HG03064 (cell line): ENCODE measurements around the gene IBA57.

Experiments used
- ATAC-seq: cut with Tn5 transposase; IDR thresholded peaks from one replicate; pipeline ENCODE4 v1.9.1; 2021; ENCODE audit warnings: low read depth; ENCODE audit not compliant: unreplicated experiment

IBA57 gene

GRCh38 chr1:228165372-228166169, at the start of gene IBA57:
Gene IBA57, plus strand, starts transcription at chr1:228165804. Its CDS starts 13 bp downstream, at chr1:228165817.
- peak; percentile 82 for ATAC-seq

- no peak for ATAC-seq
These were observed 48.3 kb upstream of the IBA57 start for GRCh38 chr1:228117335-228117734.

GRCh38 chr1:228118040-228118439, 47.6 kb upstream of the IBA57 start:
- no peak for ATAC-seq

- ATAC-seq: no peak
These were observed 45.3 kb upstream of the IBA57 start for GRCh38 chr1:228120351-228120750.

DNA sequence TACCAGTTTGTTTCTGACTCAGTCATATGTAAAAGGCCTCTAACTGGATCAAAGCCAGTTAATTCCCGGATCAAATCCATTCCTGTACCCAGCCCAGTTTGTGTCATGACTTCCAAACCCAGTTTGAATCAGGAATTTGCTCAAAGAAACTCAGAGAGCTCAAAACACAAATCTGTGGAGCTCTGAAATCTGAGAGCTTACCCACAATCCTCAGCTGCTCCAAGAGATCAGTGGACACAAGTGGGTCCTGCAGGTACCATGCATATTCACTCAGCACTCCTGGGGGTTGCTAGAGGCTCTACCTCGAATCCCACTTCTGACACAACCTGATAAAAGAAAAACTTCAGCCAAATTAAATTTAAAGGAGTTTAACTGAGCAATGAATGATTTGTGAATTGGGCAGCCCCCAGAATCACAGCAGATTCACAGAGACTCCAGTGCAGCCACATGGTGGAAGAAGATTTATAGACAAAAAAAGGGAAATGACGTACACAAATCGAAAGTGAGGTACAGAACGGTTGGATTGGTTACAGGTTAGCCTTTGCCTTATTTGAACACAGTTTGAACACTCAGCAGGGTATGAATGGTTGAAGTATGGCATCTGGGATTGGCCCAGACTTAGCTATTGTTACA, 44.6 kb upstream of the IBA57 start:
- ATAC-seq: no peak

GRCh38 chr1:228122921-228123441, 42.6 kb upstream of the IBA57 start:
- no peak for ATAC-seq

DNA sequence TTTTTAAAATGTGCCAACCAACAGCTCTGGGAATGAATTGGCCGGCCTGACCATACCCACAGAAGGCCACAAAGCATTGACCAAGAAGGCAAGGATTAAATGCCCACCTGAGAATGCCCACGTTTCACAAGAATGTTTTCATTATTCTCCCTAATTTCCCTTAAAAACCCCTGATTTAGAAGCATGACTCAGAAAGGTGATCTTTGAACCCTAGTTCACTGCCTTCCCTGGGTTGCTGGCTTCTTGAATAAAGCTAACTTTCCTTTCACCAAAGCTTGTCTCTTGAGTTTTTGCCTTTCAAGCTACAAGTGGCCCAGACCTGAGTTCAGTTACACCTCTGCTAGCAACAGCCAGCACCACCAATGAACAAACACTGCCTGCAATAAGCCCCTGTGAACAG, 42.1 kb upstream of the IBA57 start:
- ATAC-seq: no peak

DNA sequence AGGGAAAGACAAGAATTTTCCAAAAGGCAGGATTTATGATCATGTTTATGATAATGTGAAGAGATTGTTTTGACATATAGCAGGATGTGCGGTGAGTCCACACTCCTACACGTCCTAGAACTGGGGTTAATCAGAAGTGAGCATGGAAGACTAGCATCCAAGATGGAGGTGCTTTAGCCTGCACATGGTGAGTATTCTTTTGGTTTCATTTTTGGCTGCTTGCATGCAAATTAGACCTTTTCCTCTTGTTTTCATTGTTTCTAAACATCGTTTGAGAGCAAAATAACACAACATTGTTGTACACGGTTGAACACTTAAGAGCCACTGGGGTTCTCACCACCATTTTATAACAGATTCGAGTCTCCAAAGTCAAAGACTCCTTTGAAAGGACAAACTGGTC, 40.4 kb upstream of the IBA57 start:
- no peak for ATAC-seq

DNA sequence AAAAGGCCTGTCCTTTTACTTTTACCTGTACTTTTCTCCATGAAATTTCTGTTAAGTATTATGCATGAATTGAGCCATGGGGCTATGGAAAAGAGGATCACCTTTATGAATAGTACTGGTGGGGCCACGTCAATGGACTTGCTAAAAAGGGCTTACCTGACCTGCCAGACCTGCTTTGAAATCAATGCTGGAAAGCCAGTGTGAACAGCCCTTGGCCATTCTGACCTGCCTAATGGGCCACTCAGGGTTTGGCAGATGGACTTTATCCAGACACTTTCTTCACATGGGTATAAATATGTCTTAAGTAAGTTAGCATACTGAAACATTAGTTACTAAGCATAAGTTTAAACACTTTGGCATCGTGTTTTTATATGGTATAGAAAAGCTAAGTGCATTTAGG, 33.8 kb upstream of the IBA57 start:
- no peak for ATAC-seq

GRCh38 chr1:228134591-228134990, 31.0 kb upstream of the IBA57 start:
- no peak for ATAC-seq

DNA sequence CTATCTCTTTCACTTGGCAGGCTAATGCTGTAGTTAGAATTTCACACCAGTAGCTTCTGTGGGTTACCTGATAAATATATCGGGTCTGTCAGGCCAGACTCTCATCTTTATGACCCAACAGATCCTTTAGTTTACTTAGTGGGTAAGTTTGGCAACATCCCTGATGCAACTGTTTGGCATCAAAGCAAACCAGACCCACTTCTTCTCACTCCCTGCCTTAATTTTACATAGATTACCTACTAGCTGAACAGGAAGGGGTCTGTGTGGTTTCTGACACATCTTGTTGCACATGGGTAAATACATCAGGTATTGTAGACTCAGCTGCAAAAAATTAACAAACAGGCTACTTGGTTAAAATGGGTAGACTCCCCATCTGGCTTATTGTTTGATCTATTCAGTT, 28.7 kb upstream of the IBA57 start:
- ATAC-seq: no peak

DNA sequence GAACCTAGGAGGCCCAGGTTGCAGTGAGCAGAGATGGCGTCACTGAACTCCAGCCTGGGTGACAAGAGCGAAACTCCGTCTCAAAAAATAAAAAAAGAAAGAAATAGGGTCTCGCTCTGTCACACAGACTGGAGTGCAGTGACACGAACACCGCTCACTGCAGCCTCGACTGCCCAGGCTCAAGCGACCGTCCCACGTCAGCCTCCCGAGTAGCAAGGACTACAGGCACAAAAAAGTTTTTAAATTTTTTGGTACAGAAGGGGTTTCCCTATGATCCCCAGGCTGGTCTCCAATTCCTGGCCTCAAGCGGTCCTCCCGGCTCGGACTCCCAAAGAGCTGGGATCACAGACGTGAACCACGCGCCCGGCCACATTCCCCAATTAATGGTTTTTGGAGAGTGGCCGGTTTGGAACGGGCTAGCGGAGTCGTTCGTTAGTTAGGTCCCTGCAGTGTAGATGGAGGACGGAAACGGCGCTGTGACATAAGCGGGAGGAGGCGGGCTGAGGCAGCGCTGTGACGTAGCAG, 26.1 kb upstream of the IBA57 start:
- ATAC-seq: no peak

GRCh38 chr1:228139931-228140723, 25.5 kb upstream of the IBA57 start, which contains the start of gene GUK1:
Gene GUK1, plus strand, starts transcription at chr1:228140279. Its CDS starts 24 bp downstream, at chr1:228140303.
- ATAC-seq: peak; percentile 87

DNA sequence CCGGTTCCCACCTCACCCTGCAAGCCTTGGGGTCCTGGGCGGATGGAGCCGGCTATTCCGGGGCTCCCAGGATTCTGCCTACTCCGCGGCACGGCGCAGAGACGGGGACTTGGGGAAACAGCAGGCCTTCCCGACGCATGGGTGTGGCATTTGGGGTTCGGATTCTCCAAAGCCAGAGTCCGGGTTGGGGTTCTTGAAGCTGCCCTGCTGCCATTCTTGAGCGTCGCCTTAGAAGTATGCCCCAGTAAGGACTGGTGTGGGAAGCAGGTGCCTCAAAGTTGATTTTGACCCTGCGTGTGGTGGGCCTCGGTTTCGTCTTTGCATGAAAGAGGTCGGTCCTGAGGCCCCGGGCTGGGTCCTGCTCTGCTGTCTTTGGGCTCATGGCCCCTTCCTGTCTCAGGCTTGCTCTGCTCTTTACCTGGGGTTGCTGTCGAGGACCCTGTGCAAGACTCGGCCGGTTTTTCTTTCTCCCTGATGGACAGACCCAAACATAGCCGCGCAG, 24.8 kb upstream of the IBA57 start:
- no peak for ATAC-seq

- ATAC-seq: no peak
These were observed 24.2 kb upstream of the IBA57 start for GRCh38 chr1:228141226-228142044.

GRCh38 chr1:228142155-228142691, 23.4 kb upstream of the IBA57 start:
- ATAC-seq: no peak

GRCh38 chr1:228142701-228143136, 22.9 kb upstream of the IBA57 start:
- no peak for ATAC-seq

GRCh38 chr1:228143480-228144192, 22.0 kb upstream of the IBA57 start:
- no peak for ATAC-seq
